Measurements from ENCODE around the gene IL2RA. TPM values are rescaled to one million over a fixed set of nuclear protein-coding genes. Genes with fewer than 3 reads are reported as not detected.
A peak's percentile ranks its signal among the peaks of the same experiment; 100 is the strongest.

IL2RA gene
- total and polyA plus RNA-seq, 2 donors (not counting 1 experiment from before 2014, with no cell fraction given), result 7.2 to 56.7 TPM

DNA sequence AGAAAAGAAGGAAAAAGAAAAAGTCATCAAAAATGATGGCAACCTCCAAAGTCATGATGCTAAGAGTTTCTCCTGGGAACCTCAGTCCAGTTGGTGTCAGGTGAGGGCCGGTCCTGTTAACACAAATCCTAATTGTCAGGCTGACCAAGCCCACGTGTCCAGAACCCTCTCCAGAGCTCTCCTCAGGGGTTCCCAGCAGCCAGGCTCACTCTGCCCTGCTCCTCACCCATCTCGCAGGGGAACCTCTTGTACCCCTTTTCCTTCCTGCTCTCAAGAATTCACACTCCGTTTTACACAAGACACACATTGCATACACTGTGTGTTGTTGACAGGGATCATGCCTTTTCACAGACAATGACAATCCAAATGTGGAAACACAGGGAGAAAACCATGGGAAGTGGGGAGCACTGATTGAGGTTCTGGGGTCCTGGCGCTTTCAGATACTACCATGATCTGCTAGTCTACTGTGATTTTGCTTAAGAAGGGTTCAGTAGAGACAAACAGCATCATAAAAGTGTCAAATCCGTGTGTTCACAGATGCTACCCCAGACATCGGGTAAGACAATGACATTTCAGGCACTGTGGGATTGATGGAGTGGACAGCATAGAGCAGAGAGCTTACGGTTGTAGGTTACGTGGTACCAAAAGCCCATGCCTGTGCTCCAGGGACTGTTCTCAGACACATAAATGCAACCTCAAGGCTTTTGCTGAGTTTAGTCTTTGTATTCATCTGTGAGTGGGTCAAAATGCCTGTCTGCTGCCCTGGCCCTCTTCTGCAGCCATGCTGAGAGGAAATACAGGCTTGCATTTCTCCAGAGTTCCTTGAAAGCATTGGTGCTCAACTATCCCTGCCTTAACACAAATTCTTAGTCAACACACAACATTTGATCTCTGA is 16.0 kb downstream of the IL2RA start:
- ATAC-seq (ENCODE audit: low read depth), result no peak
- Mint-ChIP-seq H3K27me3 (no peaks in the 10 kb centered on the region), H3K4me1 (peaks cover 82% of the 10 kb centered on the region), H3K27ac (peak overlapping the region; percentile 94), H3K4me3 (peak overlapping the region; percentile 82), H3K9me3 (ENCODE audit: insufficient read depth) (no peaks in the 10 kb centered on the region)
- intact Hi-C loops (cut with micrococcal nuclease), result no loop called here
- Histone ChIP-seq H3K4me1 (ENCODE audit: control insufficient read depth in 2 of 2, insufficient read depth in 2 of 2, low read length in 2 of 2) (peaks cover 60 to 62% of the 10 kb centered on the region in 2 donors), H4K20me1 (ENCODE audit: control insufficient read depth, insufficient read depth, low read length, poor library complexity, severe bottlenecking) (no peaks in the 10 kb centered on the region), H3K4me2 (replicated peaks; ENCODE audit: low read depth, low read length, poor library complexity, severe bottlenecking) (peak overlapping the region; percentile 58), H3K9ac (ENCODE audit: low read length) (peak overlapping the region; percentile 41), H3K27me3 (replicated peaks in 1 of 4; ENCODE audit: control extremely low read depth in 1 of 4, control insufficient read depth in 3 of 4, insufficient read depth in 4 of 4, low read length in 3 of 4) (no peaks in the 10 kb centered on the region), H3K9me3 (ENCODE audit: control extremely low read depth in 1 of 3, control insufficient read depth in 2 of 3, insufficient read depth in 1 of 3, low read length in 2 of 3) (no peaks in the 10 kb centered on the region), H2AFZ (ENCODE audit: insufficient read depth, low read depth, low read length, poor library complexity, severe bottlenecking) (peak overlapping the region; percentile 48), H3K79me2 (ENCODE audit: control insufficient read depth, insufficient read depth, low read length) (no peaks in the 10 kb centered on the region), H3K27ac (ENCODE audit: low read length in 2 of 2) (peak overlapping the region; percentile 21 to 69), H3K4me3 (ENCODE audit: control extremely low read depth in 1 of 5, extremely low read depth in 1 of 5, insufficient read depth in 1 of 5, low read depth in 2 of 5, low read length in 4 of 5) (peak overlapping the region in 1 of 5 experiments; percentile 30), H3K36me3 (replicated peaks in 1 of 2; ENCODE audit: control extremely low read depth in 1 of 2, control insufficient read depth in 1 of 2, extremely low read depth in 1 of 2, insufficient read depth in 2 of 2, low read length in 1 of 2) (no peaks in the 10 kb centered on the region)
- ChIA-PET CTCF (interaction anchor here (0.6 to 12.5 kb wide), 6 partner anchors 22 to 219 kb away, joined by 3 to 186 read pairs (median 4); no protein-coding TSS in a partner anchor), POLR2A (interaction anchor here (0.6 to 1.0 kb wide), 2 partner anchors 39 to 96 kb away, joined by 3 to 4 read pairs; no protein-coding TSS in a partner anchor)
- WGBS (ENCODE audit: insufficient coverage), result 70% methylated on average over 7 of the region's 9 CpGs
- DNase-seq, result peak; percentile 3
- TF ChIP-seq, protein P1, sequence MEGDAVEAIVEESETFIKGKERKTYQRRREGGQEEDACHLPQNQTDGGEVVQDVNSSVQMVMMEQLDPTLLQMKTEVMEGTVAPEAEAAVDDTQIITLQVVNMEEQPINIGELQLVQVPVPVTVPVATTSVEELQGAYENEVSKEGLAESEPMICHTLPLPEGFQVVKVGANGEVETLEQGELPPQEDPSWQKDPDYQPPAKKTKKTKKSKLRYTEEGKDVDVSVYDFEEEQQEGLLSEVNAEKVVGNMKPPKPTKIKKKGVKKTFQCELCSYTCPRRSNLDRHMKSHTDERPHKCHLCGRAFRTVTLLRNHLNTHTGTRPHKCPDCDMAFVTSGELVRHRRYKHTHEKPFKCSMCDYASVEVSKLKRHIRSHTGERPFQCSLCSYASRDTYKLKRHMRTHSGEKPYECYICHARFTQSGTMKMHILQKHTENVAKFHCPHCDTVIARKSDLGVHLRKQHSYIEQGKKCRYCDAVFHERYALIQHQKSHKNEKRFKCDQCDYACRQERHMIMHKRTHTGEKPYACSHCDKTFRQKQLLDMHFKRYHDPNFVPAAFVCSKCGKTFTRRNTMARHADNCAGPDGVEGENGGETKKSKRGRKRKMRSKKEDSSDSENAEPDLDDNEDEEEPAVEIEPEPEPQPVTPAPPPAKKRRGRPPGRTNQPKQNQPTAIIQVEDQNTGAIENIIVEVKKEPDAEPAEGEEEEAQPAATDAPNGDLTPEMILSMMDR (IDR thresholded peaks at IDR 0.05), result no peak
- TF ChIP-seq EZH2 (IDR thresholded peaks at IDR 0.05; ENCODE audit: borderline replicate concordance, insufficient read depth, low read depth, low read length, poor library complexity, severe bottlenecking), result no peak
